G401 (cell line): ENCODE data around the gene GPC1. TPM values are rescaled to one million over a fixed set of nuclear protein-coding genes. Genes with fewer than 3 reads are reported as not detected.

Source experiments
- DNase-seq: peaks from one replicate; pipeline ENCODE4 v3.0.0-alpha.2; 2015; ENCODE audit warnings: low spot score
- in situ Hi-C: cut with HindIII; loops from 2 replicates; pipeline ENCODE4 v1.10.0; 2016; ENCODE audit warnings: low sequenced_read_pairs, mixed read lengths
- total RNA-seq: library from RNA; depleted of rRNA; stranded (reverse); fragments of >200 nt; shearing (Covaris generic); gene quantifications from 2 replicates; pipeline ENCODE4 v1.2.3, GENCODE V29; 2014

The GPC1 gene
- total RNA-seq, 1 experiment from 2014 or later, result 39.1 TPM

- DNase-seq, result no peak
- in situ Hi-C loops, result no loop called here
Measured at GRCh38 chr2:240427729-240428128, 7.7 kb upstream of the GPC1 start.

- DNase-seq, result no peak
- in situ Hi-C loops, result no loop called here
Measured at GRCh38 chr2:240428245-240428644, 7.2 kb upstream of the GPC1 start.

- no peak for DNase-seq
- in situ Hi-C loops, result no loop called here
Measured at GRCh38 chr2:240429341-240429871, 6.1 kb upstream of the GPC1 start.

- in situ Hi-C loops, result no loop called here
- no peak for DNase-seq
Measured at GRCh38 chr2:240429872-240430491, 5.5 kb upstream of the GPC1 start.

DNA sequence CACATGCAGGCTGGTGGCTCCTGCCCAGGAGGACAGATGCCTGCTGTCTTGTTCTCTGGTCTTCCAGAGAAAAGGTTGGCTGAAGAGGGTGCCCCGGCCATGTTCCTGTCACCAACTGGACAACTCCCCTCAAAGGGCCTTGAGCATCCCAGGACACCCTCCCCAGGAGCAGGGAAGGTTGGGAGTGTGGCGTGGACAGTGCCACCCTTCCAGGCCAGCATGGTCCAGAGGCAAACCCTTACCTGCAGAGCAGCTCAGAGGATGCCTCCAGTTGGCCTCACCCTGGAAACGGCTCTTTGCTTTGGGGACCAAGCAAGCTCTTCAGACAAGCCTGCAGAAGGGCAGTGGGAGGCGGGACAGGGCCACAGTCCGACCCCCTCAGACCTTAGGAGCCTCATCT is 4.9 kb upstream of the GPC1 start:
- DNase-seq, result no peak
- in situ Hi-C loops, result no loop called here

DNA sequence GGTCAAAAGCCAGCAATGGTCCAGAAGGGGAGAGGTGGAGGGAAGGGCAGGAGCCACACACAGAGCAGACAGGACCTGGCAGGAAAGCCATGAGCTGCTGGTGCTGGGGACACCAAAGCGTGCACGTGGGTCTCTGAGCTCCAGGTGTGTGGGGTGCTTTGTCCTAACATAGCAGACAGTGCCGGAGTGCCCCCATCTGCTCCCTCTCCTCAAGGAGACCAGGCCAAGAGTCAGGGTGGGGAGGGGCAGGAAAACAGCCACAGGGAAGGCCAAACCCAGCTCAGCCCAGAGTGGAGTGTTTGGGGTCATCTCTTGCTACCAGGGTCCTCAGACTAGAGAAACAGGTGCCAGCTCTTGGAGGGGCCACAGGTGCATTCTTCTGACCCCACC is 4.2 kb upstream of the GPC1 start:
- DNase-seq, result no peak
- in situ Hi-C loops, result no loop called here

DNA sequence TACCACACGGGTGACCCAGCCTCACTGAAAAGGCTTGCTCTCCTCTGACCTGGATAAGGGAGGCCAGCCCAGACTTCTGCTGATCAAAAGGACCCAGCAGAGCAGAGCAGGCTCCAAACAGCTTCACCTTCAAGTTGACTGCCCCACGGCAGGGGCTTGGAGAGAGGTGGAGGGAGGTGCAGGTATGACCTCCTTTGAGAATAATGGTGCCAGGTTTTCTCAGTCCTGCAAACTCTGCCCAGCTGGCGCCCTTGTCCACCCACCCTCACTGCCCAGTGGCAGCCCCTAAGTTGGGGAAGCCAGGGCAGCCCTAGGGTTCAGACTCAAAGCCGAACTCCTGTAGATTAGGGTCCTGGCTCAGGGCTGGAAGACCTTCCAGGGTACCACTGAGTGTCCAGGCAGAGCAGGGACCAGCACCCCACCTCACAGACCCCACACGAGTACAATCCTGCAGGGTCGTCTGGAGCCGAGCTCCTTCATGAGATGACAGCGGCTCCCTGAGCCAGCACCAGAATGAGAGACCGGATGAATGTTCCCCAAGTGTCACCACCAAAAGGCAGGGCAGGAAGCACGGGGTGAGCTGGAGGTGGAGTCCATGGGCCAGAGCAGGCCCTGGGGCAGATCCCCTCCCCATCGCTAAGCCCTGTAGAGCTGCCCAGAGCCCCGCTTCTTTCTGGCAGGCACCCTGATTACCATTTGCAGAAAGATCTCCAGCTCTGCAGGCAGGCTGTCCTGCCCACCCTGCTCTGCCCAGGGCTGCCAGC is 3.6 kb upstream of the GPC1 start:
- no peak for DNase-seq
- in situ Hi-C loops, result no loop called here

- in situ Hi-C loops, result no loop called here
- DNase-seq, result no peak
Measured at GRCh38 chr2:240432430-240432819, 3.0 kb upstream of the GPC1 start.

- in situ Hi-C loops, result no loop called here
- DNase-seq, result no peak
Measured at GRCh38 chr2:240432820-240433801, 2.4 kb upstream of the GPC1 start.

DNA sequence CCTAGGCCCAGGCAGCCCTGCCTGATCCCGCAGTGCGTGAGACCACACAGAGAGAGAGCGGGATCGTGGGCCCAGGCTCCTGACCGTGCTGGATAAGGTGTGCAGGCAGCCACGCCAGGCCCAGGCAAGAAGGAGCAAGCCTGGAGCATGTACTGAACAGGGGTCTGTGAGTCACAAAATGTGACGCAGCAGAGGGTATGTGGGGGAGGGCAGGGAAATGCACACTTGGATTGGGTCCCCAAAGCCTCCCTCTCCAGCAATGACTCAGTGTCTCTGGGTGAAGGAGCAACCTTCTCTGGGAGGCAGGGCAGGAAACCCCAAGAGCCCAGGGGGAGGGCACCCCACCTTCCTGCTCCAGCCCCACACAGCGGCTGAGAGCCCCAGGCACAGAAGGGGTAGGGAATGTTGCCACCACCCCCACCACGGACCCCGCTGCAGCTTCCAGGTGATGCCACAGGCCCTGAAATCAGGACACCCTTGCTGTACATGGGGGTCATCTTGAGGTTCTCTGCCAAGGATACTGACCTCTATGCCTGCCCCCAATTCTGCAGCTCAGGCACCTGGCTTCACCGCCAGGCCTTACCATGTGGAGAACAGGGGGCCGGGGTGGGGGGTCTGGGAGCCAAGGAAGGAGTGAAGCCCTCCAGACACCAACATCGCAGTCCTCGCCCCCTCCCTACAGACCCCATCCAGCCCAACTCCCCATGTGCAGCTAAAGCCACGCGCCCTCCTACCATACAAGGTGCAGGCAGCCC is 1.3 kb upstream of the GPC1 start:
- in situ Hi-C loops, result no loop called here
- peak; percentile 4 for DNase-seq

GRCh38 chr2:240434728-240435456 is 571 bp upstream of the GPC1 start:
- in situ Hi-C loops, result no loop called here
- peak; percentile 89 for DNase-seq

DNA sequence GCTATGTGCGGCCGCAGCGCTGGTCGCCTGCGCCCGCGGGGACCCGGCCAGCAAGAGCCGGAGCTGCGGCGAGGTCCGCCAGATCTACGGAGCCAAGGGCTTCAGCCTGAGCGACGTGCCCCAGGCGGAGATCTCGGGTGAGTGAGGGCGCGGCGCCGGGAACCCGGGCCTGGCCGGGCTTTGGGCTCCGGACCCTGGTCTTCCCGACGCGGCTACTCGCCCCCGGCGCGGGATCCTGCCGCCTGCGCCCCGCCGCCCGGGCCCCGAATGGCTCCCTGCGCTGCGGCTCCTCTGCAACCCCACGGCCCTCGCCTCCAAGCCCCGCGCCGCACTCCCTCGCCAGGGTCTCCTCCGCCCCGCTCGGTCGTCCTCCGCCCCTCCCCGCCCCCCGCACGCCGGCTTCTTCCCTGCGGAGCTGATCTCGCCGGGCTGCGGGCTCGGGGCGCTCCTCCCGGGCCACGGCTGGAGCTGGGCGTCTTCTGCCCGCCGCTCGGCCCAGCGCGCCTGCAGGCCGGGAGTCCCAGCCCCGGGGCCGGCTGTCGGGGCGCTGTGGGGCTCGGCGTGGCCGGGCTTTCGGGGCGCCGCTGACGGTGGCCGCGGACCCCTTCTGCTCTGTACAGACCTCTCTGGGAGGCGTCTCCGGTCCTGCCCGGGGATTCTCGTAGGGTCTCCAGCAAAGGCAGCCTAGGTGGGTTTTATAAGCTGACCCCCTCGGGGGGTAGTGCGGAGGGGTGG is 652 bp downstream of the GPC1 start:
- in situ Hi-C loops, result no loop called here
- DNase-seq, result peak; percentile 4

- in situ Hi-C loops, result no loop called here
- DNase-seq, result peak; percentile 14
Measured at GRCh38 chr2:240436683-240437550, 1.5 kb downstream of the GPC1 start.

GRCh38 chr2:240437551-240437860 is 2.0 kb downstream of the GPC1 start:
- in situ Hi-C loops, result no loop called here

GRCh38 chr2:240437861-240438809 is 2.7 kb downstream of the GPC1 start:
- in situ Hi-C loops, result no loop called here
- DNase-seq, result peak; percentile 82

More at GRCh38 chr2:240437551-240437860, 2.0 kb downstream of the GPC1 start:
- DNase-seq, result no peak
